Measurements from ENCODE around the gene SLC36A1. TPM values are rescaled to one million over a fixed set of nuclear protein-coding genes. Genes with fewer than 3 reads are reported as not detected.

SLC36A1 gene
- total RNA-seq, 1 experiment from 2014 or later, result 10.4 TPM

DNA sequence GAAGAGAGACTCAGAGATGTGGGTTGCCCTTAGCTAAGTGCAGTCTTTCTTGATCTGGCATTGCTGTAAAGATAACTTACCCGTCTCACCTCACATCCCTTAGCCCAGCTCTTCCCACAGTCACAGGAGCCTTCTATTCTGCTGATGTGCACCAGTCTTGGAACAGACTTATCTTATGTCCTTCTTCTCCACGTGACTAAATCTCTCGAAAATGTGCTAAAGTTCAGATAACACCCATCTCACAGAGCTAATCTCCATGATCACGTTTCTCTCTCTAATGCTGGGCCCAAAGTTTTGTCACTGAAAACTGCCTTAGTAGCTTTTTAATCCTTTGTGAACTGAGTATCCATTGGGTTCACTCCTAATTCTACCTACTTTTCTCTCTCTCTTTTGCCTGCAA, 16.7 kb downstream of the SLC36A1 start:
- ChIA-PET POLR2A (interaction anchor here (1.0 kb wide), 1 partner anchor 15 kb away, joined by 3 read pairs; no protein-coding TSS in a partner anchor), CTCF (interaction anchor here (1.0 to 1.6 kb wide), 5 partner anchors 15 to 185 kb away, joined by 3 to 7 read pairs (median 4); partner anchors contain the start of gene SLC36A1)
- Mint-ChIP-seq H3K4me3 (ENCODE audit: unreplicated experiment) (no peak overlapping the region), H3K27me3 (ENCODE audit: insufficient read depth, unreplicated experiment) (no peaks in the 10 kb centered on the region), H3K9me3 (ENCODE audit: unreplicated experiment) (no peaks in the 10 kb centered on the region), H3K27ac (ENCODE audit: low read depth, unreplicated experiment) (no peak overlapping the region), H3K36me3 (ENCODE audit: insufficient read depth, unreplicated experiment) (peaks cover 22% of the 10 kb centered on the region), H3K4me1 (ENCODE audit: insufficient read depth, unreplicated experiment) (no peaks in the 10 kb centered on the region)
- DNase-seq (ENCODE audit: unreplicated experiment), result no peak
- no TSS peak for BruUV-seq (replicated peaks)
- intact Hi-C loops (cut with micrococcal nuclease), result no loop called here
- TF ChIP-seq, protein P1, sequence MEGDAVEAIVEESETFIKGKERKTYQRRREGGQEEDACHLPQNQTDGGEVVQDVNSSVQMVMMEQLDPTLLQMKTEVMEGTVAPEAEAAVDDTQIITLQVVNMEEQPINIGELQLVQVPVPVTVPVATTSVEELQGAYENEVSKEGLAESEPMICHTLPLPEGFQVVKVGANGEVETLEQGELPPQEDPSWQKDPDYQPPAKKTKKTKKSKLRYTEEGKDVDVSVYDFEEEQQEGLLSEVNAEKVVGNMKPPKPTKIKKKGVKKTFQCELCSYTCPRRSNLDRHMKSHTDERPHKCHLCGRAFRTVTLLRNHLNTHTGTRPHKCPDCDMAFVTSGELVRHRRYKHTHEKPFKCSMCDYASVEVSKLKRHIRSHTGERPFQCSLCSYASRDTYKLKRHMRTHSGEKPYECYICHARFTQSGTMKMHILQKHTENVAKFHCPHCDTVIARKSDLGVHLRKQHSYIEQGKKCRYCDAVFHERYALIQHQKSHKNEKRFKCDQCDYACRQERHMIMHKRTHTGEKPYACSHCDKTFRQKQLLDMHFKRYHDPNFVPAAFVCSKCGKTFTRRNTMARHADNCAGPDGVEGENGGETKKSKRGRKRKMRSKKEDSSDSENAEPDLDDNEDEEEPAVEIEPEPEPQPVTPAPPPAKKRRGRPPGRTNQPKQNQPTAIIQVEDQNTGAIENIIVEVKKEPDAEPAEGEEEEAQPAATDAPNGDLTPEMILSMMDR (IDR thresholded peaks at IDR 0.05; ENCODE audit: unreplicated experiment), result no peak

DNA sequence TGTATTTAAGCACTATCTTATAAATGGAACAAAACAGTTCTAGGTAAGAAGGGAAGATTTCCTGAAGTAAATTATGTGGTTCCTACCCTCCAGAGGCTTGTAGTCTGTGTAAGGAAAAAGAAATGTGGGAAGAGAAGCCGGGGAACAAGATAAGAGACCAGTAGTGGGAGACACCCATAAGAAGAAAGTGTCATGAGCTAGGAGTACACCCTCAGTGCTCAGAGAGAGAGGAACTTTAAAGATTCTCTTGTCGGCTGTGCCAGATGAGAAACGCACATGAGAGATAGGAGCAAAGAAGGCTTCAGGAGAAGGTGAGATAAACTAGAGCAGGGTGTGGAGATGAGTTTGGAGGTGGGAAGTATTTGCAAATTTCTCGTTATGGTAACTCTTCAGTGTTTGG, 18.1 kb downstream of the SLC36A1 start:
- ChIA-PET CTCF (interaction anchor here (1.5 kb wide), 1 partner anchor 18 kb away, joined by 4 read pairs; the partner anchor contains the start of gene SLC36A1), POLR2A (no interaction called here)
- no peak for DNase-seq (ENCODE audit: unreplicated experiment)
- no peaks in the 10 kb centered on the region for H3K9me3 Mint-ChIP-seq (ENCODE audit: unreplicated experiment)
- no peaks in the 10 kb centered on the region for H3K27me3 Mint-ChIP-seq (ENCODE audit: insufficient read depth, unreplicated experiment)
- no peak overlapping the region for H3K27ac Mint-ChIP-seq (ENCODE audit: low read depth, unreplicated experiment)
- H3K4me1 Mint-ChIP-seq (ENCODE audit: insufficient read depth, unreplicated experiment), result no peaks in the 10 kb centered on the region
- peaks cover 22% of the 10 kb centered on the region for H3K36me3 Mint-ChIP-seq (ENCODE audit: insufficient read depth, unreplicated experiment)
- H3K4me3 Mint-ChIP-seq (ENCODE audit: unreplicated experiment), result no peak overlapping the region
- TF ChIP-seq, protein P1 (IDR thresholded peaks at IDR 0.05; ENCODE audit: unreplicated experiment), result no peak
- intact Hi-C loops (cut with micrococcal nuclease), result no loop called here
- BruUV-seq (replicated peaks), result no TSS peak

DNA sequence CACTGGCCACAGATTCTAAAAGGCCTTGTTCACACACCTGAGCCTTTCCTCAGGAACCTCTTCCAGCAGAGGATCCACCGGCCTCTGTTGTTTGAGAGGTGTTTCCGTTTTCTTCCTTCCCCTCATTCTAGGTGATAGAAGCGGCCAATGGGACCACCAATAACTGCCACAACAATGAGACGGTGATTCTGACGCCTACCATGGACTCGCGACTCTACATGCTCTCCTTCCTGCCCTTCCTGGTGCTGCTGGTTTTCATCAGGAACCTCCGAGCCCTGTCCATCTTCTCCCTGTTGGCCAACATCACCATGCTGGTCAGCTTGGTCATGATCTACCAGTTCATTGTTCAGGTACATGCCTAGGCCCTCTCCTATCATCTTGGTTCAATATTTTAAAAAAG, 20.2 kb downstream of the SLC36A1 start:
- Mint-ChIP-seq H3K4me1 (ENCODE audit: insufficient read depth, unreplicated experiment) (no peaks in the 10 kb centered on the region), H3K27me3 (ENCODE audit: insufficient read depth, unreplicated experiment) (no peaks in the 10 kb centered on the region), H3K4me3 (ENCODE audit: unreplicated experiment) (no peak overlapping the region), H3K9me3 (ENCODE audit: unreplicated experiment) (no peaks in the 10 kb centered on the region), H3K36me3 (ENCODE audit: insufficient read depth, unreplicated experiment) (peaks cover 22% of the 10 kb centered on the region), H3K27ac (ENCODE audit: low read depth, unreplicated experiment) (no peak overlapping the region)
- POLR2A ChIA-PET, result interaction anchor here (0.5 to 0.8 kb wide), 4 partner anchors 30 to 1705 kb away, joined by 3 to 4 read pairs (median 3); no protein-coding TSS in a partner anchor
- TF ChIP-seq, protein P1 (IDR thresholded peaks at IDR 0.05; ENCODE audit: unreplicated experiment), result no peak
- BruUV-seq (replicated peaks), result no TSS peak
- CTCF ChIA-PET, result interaction anchor here (0.6 to 1.1 kb wide), 5 partner anchors 9 to 243 kb away, joined by 3 to 5 read pairs (median 3); no protein-coding TSS in a partner anchor
- intact Hi-C loops (cut with micrococcal nuclease), result no loop called here
- DNase-seq (ENCODE audit: unreplicated experiment), result no peak

DNA sequence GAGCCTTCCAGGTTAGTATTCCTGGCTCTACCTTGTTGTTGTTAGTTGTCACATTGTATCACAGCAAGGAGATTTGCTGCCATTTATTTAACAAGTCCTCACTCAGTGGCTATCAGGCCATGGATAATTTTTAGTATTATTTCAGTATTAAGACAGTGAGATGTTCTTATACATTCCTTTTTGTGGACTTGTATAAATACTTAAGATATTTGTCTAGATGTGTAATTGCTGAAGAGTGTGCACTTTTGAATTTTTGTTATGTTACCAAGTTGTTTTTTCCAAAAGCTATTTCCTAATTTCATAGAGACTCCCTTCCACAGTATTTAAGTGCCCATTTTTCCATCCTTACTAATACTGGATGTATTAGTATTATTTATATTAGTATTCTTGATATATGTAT, 22.0 kb downstream of the SLC36A1 start:
- H3K4me1 Mint-ChIP-seq (ENCODE audit: insufficient read depth, unreplicated experiment), result no peaks in the 10 kb centered on the region
- intact Hi-C loops (cut with micrococcal nuclease), result no loop called here
- ChIA-PET CTCF (interaction anchor here (0.6 kb wide), 1 partner anchor 374 kb away, joined by 3 read pairs; no protein-coding TSS in a partner anchor), POLR2A (no interaction called here)
- no peak for DNase-seq (ENCODE audit: unreplicated experiment)
- peaks cover 16% of the 10 kb centered on the region for H3K36me3 Mint-ChIP-seq (ENCODE audit: insufficient read depth, unreplicated experiment)
- BruUV-seq (replicated peaks), result no TSS peak
- no peak overlapping the region for H3K27ac Mint-ChIP-seq (ENCODE audit: low read depth, unreplicated experiment)
- TF ChIP-seq, protein P1 (IDR thresholded peaks at IDR 0.05; ENCODE audit: unreplicated experiment), result no peak
- no peaks in the 10 kb centered on the region for H3K9me3 Mint-ChIP-seq (ENCODE audit: unreplicated experiment)
- H3K27me3 Mint-ChIP-seq (ENCODE audit: insufficient read depth, unreplicated experiment), result no peaks in the 10 kb centered on the region
- no peak overlapping the region for H3K4me3 Mint-ChIP-seq (ENCODE audit: unreplicated experiment)
